Type B pancreatic cell (in vitro differentiated cells): ENCODE measurements around the gene VSX1. TPM values are rescaled to one million over a fixed set of nuclear protein-coding genes. Genes with fewer than 3 reads are reported as not detected.

ENCODE experiments used
- DNase-seq: peaks from one replicate; pipeline ENCODE4 v3.0.0; 2021; ENCODE audit warnings: mixed read lengths; ENCODE audit not compliant: unreplicated experiment; ENCODE audit errors: extremely low spot score
- H3K27ac Mint-ChIP-seq: 2 replicates; pipeline ENCODE4 v1.8.0; 2021; ENCODE audit warnings: mild to moderate bottlenecking, mixed read lengths
- H3K27me3 Mint-ChIP-seq: 2 replicates; pipeline ENCODE4 v1.8.0; 2021; ENCODE audit warnings: mixed read lengths
- H3K36me3 Mint-ChIP-seq: 2 replicates; pipeline ENCODE4 v1.8.0; 2021; ENCODE audit warnings: mixed read lengths
- H3K4me1 Mint-ChIP-seq: one replicate; pipeline ENCODE4 v1.8.0; 2021; ENCODE audit warnings: mixed read lengths; ENCODE audit not compliant: unreplicated experiment
- H3K4me3 Mint-ChIP-seq: 2 replicates; pipeline ENCODE4 v1.8.0; 2021; ENCODE audit warnings: mild to moderate bottlenecking, mixed read lengths
- H3K9me3 Mint-ChIP-seq: 2 replicates; pipeline ENCODE4 v1.8.0; 2021; ENCODE audit warnings: mixed read lengths
- total RNA-seq: library from RNA; stranded (reverse); gene quantifications from 2 replicates; pipeline ENCODE4 v1.2.1, GENCODE V29; 2021; ENCODE audit warnings: low replicate concordance
- TF ChIP-seq, protein P1 (sequence below): fragments of 200-600 bp; sonication (generic); conservative IDR thresholded peaks from 2 replicates; pipeline ENCODE4 v1.5.0; 2021; ENCODE audit warnings: antibody characterized with exemption, mild to moderate bottlenecking

VSX1 gene
- total RNA-seq, 1 donor from 2014 or later = not detected

- no peak overlapping the region for H3K4me3 Mint-ChIP-seq
- H3K27ac Mint-ChIP-seq = no peak overlapping the region
- TF ChIP-seq, protein P1, sequence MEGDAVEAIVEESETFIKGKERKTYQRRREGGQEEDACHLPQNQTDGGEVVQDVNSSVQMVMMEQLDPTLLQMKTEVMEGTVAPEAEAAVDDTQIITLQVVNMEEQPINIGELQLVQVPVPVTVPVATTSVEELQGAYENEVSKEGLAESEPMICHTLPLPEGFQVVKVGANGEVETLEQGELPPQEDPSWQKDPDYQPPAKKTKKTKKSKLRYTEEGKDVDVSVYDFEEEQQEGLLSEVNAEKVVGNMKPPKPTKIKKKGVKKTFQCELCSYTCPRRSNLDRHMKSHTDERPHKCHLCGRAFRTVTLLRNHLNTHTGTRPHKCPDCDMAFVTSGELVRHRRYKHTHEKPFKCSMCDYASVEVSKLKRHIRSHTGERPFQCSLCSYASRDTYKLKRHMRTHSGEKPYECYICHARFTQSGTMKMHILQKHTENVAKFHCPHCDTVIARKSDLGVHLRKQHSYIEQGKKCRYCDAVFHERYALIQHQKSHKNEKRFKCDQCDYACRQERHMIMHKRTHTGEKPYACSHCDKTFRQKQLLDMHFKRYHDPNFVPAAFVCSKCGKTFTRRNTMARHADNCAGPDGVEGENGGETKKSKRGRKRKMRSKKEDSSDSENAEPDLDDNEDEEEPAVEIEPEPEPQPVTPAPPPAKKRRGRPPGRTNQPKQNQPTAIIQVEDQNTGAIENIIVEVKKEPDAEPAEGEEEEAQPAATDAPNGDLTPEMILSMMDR = no peak
- H3K9me3 Mint-ChIP-seq = no peaks in the 10 kb centered on the region
- DNase-seq = no peak
- H3K27me3 Mint-ChIP-seq = peaks cover 12% of the 10 kb centered on the region
- H3K36me3 Mint-ChIP-seq = no peaks in the 10 kb centered on the region
- H3K4me1 Mint-ChIP-seq = peaks cover 35% of the 10 kb centered on the region
Measured at GRCh38 chr20:25053255-25054031, 28.5 kb downstream of the VSX1 start.

GRCh38 chr20:25052255-25053194 is 29.4 kb downstream of the VSX1 start:
- Mint-ChIP-seq H3K27ac (no peak overlapping the region), H3K36me3 (no peaks in the 10 kb centered on the region), H3K27me3 (peaks cover 12% of the 10 kb centered on the region), H3K9me3 (no peaks in the 10 kb centered on the region), H3K4me1 (peaks cover 35% of the 10 kb centered on the region), H3K4me3 (no peak overlapping the region)
- TF ChIP-seq, protein P1 = no peak
- DNase-seq = no peak

DNA sequence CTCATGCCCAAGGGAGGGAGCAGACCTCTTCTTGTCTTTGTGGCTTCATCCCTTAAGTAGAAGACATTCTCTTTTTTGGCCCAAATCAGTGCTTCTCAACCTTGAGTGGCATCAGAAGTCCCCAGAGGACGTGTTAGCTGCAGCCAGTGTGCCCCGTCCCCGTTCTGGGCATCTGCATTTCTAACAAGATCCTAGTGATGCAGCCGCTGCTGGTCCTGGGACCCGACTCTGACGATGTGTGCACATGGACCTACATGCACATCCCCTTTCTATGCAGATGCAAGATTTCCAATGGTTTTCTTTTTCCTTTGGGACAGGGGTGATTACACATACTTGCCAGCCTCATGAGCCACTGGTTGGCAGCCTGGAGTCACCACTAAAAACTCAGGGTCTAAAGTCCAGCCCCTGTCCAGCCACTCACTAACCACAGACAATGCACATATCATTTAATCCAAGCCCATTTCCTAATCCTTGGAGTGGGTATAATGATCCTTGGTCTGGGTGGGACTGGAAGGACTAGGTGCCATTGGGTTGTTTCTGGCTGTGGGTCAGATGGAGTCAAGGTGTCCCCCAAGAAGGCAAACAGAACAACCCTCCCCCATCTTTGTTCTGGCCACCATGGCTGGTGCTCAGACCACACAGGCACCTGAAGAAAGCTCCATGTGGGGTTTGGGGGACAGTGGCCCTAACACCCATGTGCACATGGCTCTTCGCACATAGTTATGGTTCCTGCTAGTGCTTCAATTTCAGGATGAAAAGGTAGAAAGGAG is 30.4 kb downstream of the VSX1 start:
- H3K27me3 Mint-ChIP-seq = peaks cover 12% of the 10 kb centered on the region
- no peaks in the 10 kb centered on the region for H3K9me3 Mint-ChIP-seq
- DNase-seq = no peak

GRCh38 chr20:25050501-25051350 is 31.2 kb downstream of the VSX1 start:
- Mint-ChIP-seq H3K27me3 (peaks cover 7% of the 10 kb centered on the region), H3K9me3 (no peaks in the 10 kb centered on the region), H3K4me1 (peaks cover 35% of the 10 kb centered on the region), H3K4me3 (no peak overlapping the region), H3K36me3 (no peaks in the 10 kb centered on the region), H3K27ac (no peak overlapping the region)
- no peak for DNase-seq
- TF ChIP-seq, protein P1 = no peak

More for the DNA sequence above, 30.4 kb downstream of the VSX1 start:
- H3K4me1 Mint-ChIP-seq = peaks cover 35% of the 10 kb centered on the region
- no peaks in the 10 kb centered on the region for H3K36me3 Mint-ChIP-seq
- H3K27ac Mint-ChIP-seq = no peak overlapping the region
- TF ChIP-seq, protein P1 = no peak
- no peak overlapping the region for H3K4me3 Mint-ChIP-seq
